Hematopoietic multipotent progenitor cell treated with erythropoietin and hydrocortisone succinate and interleukin-3 and kit ligand, for 4 days (in vitro differentiated cells): ENCODE measurements around the gene GAPDH.
A peak's percentile ranks its signal among the peaks of the same experiment; 100 is the strongest.
"Not testable (repeated sequence)": the region's sequence is repeated elsewhere in the genome, so short reads cannot be mapped to it uniquely, and the experiment has no call there.

Experiments used
- DNase-seq: peaks from one replicate; pipeline ENCODE4 v3.0.0-alpha.2; 2015

GAPDH gene

DNA sequence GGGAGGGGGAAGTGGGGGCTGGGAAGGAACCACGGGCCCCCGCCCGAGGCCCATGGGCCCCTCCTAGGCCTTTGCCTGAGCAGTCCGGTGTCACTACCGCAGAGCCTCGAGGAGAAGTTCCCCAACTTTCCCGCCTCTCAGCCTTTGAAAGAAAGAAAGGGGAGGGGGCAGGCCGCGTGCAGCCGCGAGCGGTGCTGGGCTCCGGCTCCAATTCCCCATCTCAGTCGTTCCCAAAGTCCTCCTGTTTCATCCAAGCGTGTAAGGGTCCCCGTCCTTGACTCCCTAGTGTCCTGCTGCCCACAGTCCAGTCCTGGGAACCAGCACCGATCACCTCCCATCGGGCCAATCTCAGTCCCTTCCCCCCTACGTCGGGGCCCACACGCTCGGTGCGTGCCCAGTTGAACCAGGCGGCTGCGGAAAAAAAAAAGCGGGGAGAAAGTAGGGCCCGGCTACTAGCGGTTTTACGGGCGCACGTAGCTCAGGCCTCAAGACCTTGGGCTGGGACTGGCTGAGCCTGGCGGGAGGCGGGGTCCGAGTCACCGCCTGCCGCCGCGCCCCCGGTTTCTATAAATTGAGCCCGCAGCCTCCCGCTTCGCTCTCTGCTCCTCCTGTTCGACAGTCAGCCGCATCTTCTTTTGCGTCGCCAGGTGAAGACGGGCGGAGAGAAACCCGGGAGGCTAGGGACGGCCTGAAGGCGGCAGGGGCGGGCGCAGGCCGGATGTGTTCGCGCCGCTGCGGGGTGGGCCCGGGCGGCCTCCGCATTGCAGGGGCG is at the start of gene GAPDH:
Gene GAPDH (plus strand): TSS at position 595 of the 772 bp plus-strand sequence. CDS start 316 bp downstream, outside the sequence.
- peak; percentile 99 for DNase-seq

DNA sequence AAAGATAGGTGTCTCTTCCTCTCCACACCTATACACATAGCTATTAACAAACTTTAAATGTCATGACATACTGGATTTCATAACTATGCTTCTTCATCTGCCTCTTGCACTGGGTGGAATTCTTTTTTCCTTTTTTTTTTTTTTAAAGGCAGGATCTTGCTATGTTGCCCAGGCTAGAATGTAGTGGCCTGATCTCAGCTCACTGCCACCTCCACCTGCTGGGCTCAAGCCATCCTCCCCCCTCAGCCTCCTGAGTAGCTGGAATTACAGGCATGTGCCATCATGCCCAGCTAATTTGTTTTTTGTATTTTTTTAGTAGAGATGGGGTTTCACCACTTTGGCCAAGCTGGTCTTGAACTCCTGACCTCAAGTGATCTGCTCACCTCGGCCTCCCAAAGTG is 46.1 kb upstream of the GAPDH start:
- DNase-seq = no peak

DNA sequence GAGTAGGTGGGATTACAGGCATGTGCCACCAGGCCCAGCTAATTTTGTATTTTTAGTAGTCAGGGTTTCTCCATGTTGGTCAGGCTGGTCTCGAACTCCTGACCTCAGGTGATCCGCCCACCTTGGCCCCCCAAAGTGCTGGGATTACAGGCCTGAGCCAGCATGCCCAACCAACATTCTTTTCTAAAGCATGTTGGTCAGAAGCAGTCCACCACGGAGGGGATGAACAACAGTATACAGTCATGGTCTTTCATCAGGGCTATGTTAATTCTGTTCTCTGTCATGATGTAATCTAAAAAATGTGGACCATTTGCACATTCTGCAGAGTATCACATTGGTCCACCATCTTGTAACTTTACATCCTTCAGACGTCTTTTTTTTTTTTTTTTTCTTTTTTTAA is 44.9 kb upstream of the GAPDH start:
- no peak for DNase-seq

DNA sequence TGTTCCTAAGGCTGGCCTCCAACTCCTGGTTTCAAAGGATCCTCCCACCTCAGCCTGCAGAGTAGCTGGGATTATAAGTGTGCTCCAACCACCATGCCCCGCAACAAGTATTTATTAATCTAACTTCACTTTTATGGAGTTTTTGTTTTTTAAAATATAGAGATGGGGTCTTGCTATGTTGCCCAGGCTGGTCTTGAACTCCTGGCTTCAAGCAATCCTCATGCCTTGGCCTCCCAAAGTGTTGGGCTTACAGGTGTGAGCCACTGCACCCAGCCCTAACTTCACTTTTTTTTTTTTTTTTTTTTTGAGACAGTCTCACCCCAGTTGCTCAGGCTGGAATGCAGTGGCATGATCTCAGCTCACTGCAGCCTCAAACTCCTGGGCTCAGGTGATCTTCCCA is 43.6 kb upstream of the GAPDH start:
- not testable (repeated sequence) for DNase-seq

DNA sequence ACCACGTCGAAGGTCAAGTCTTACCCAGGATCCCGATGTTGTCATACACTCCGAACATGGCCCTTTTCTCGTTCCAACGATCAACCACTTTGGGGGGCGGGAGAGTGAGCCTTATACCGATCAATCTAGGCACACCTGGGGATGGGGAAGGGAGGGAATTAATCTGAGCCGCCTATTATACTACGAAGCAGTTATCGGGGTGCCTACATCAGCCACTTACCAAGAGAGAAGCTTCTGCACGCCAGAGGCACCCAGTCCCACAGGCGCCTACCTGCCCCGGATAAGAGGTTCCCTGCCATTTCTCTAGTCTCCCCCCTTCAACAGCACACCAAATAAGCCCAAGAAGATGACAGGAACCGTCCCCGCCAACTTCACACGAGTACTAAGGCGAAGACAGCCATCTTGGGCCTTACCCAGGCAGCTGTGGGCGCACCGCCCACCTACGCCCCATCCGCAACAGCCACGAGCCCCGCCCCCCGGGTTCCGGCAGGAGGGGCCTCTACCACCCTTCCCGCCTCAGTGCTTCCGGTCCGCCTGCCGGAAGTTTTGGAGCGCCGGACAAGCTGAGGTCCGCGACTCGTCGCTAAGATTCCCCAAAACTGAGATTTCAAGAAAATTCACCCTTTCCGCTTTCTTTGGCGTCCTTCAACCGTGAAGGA is 41.4 kb upstream of the GAPDH start, which contains the start of gene MRPL51:
Gene MRPL51 (minus strand): TSS at position 425 of the 659 bp plus-strand sequence. CDS start 126 bp downstream, at position 299.
- peak; percentile 99 for DNase-seq

DNA sequence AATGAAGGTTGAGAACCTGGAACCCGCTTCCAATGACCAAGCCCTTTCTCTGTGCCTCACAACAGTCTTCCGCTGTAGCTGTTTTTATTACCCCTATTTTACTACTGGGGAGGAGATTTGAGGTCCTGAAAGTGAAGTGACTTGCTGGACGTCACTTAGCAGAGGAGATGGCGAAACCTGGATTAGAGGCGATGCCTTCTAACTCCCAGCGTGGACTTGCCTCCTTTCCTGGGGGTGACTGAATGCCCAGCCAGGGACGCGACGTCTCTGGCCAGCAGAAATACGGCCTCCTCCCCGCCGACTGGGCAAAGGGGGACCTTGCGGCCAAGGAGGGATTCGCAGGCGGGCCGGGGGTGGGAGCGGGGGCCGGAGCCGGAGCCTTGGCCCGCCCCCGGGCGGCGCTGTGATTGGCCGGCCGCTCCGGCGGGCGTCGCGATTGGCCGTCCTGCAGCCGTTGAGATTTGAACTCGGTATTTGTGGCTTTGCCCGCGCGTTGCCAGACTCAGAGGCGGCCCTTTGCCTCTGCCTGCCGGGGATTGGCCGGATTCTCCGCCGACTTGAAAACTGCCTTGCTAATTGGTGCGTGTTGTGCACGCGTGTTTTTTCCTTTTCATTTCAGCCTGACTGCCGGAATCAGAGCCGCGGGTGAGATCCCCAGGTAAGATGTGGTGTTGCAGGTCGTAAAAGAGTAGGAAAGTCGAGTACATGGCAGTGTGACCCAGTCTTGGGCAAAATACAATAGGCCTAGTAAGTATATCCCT is 40.6 kb upstream of the GAPDH start, which contains the start of gene NCAPD2:
Gene NCAPD2 (plus strand): TSS at position 606 of the 761 bp plus-strand sequence. CDS start 997 bp downstream, outside the sequence.
- peak; percentile 99 for DNase-seq

DNA sequence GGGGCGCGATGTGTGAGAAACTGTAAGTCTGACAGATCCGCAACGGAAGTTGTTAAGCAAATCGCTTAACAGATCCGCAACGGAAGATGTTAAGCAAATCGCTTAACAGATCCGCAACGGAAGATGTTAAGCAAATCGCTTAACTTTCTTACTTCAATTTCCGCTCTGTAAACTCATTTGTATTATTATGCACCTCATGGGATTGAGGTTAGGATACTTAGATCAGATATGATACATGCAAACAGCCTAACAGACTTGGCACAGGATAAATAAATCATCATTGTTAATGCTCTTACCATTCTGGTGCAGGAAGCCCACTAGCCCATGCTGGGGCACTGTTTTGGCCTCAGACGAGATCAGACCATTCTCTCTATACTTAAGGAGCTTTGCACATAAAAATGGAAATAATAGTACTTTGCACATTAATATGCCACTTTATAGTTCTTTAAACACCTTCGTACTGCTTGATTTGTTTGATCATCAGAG is 40.0 kb upstream of the GAPDH start:
- no peak for DNase-seq

DNA sequence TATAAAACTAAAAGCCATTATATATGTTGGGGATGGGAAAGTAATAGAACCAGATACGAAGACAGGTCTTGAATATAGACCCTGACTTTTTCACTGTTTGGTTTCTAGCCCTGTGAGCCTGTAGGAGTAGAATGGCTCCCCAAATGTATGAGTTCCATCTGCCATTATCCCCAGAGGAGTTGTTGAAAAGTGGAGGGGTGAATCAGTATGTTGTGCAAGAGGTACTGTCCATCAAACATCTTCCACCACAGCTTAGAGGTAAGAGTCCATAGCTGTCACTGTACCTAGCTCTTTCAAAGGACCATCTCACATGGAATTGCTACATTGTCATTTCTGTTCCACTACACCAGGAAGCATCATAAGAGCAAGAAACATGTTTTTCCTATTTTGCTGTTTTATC is 39.3 kb upstream of the GAPDH start:
- peak; percentile 20 for DNase-seq

DNA sequence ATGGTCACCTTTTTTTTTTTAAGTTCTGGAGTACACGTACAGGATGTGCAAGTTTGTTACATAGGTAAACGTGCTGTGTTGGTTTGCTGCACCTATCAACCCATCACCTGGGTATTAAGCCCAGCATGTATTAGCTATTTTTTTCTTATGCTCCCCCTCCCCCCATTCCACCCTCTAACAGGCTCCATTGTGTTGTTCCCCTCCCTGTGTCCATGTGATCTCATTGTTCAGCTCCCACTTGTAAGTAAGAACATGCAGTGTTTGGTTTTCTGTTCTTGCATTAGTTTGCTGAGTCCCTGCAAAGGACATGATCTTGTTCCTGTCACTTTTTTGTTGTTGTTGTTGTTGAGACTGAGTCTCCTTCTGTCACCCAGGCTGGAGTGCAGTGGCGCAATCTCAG is 37.0 kb upstream of the GAPDH start:
- not testable (repeated sequence) for DNase-seq

DNA sequence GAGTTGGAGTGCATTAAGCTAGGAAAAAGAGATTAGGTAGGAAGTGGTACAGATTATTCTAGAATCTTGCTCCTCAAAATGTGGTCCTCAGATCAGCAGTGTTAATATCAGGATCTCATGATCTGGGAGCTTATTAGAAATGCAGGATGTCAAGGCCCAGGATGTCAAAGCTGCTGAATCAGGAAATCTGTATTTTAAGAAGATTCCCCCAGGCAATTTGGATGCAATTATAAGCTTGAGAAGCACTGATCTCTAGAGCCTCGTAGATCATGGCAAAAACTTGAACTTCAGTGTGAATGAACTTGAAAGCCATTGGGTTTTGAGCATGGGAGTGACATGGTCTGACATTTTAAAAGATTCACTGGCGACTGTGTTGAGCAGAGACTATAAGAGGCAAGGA is 33.9 kb upstream of the GAPDH start:
- no peak for DNase-seq

DNA sequence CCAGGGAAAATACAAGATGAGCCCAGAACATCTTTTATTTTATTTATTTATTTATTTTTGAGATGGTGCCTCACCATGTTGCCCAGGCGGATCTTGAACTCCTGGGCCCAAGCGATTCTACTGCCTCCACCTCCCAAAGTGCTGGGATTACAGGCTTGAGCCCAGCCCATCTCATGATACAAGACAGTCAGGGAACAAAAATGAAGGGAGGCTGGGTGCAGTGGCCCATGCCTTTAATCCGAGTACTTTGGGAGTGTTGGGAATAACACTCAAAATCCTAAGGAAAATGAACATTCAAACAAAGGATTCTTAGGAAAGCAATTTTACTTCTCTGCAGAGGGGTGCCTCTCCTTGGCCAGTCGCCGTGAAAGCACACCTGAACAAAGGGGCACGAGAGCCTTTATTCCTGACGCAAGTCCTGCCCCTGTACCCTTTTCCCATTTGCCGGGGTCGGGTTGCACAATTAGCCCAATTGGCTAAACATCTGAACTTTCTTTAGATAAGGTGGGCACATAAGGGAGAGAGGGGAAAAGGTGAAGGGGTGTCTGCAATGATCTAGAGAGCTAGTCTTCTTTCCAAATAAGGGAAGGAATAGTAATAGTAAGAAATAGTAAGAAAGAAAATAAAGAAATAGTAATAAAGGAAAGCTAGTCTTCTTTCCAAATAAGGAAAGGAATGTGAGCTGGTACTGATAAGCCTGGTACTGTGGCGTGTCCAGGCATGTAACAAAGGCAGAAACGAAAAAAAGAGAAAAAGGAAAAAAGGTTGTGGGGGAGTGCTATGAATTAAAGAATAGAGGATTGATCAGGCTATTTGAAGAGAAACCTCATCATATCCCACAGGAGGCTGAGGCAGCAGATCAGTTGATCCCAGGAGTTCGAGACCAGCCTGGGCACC is 27.0 kb upstream of the GAPDH start:
- DNase-seq = no peak

DNA sequence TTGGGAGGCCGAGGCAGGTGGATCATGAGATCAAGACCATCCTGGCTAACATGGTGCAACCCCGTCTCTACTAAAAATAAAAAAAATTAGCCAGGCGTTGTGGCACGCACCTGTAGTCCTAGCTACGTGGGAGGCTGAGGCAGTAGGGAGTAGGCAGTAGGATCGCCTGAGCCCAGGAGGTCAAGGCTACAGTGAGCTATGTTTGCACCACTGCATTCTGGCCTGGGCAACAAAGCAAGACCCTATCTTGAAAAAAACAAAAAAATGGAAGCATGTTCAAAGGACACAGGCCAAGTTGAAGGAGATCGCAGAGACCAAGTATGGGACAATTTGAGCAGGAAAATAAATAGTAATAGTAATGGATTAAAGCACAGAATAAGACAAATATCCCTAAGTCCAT is 26.2 kb upstream of the GAPDH start:
- no peak for DNase-seq

DNA sequence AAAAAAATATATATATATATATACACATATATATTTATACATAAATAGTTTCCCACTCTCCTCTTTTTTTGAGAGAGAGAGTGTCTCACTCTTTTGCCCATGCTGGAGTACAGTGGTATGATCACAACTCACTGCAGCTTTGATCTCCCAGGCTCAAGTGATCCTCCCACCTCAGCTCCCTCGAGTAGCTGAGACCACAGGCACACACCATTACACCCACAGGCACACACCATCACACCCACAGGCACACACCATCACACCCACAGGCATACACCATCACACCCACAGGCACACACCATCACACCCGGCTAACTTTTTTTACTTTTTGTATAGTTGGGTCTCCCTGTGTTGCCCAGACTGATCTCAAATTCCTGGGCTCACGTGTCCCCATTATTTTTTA is 14.1 kb upstream of the GAPDH start:
- no peak for DNase-seq

DNA sequence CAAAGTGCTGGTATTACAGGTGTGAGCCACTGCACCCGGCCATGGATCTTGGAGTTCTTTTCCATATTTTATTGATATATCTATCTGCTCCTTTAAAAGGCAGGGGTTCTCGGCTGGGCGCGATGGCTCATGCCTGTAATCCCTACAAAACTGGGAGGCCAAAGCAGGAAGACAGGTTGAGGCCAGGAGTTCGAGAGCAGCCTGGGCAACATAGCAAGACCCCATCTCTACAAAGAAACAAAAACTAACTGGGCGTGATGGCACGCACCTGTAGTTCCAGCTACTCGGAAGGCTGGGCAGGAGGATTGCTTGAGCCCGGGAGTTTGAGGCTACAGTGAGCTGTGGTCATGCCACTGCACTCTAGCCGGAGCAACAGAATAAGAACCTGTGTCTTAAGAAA is 12.1 kb upstream of the GAPDH start:
- DNase-seq = no peak

DNA sequence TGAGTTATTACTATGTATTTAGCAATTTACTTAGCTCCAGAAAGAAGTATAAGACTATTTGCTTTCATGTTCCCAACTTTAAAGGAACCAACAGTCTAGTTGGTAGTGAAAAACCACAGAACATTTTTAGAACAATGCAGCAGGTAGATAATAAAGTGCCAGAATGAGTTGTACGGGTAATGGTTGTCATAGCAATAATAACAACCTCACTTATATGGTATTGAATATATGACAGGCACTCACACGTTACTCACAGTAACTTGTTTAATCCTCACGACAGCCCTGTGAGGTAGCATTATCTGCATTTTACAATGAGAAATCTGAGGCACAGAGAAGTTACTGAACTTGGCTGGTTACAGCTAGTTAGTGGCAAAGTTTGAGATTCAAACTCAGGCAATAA is 10.6 kb upstream of the GAPDH start:
- no peak for DNase-seq

DNA sequence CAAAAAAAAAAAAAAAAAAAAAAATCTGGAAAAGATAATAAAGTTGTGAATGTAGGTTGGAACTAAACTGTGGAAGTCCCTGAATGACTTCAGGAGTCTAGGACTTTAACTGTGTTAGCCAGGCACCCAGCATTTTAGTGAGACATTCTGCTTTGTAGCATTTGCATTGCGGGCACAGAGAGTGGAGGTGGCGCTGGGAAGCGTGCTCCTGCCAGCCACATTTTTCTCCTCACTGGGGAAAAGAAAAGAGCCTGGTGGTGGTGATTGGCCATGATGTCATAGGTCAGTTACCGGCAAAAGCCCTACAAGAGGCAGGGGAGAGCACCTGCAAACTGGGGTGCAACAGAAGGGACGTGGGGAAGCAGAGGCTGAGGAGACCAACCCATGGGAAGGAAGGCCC is 9.7 kb upstream of the GAPDH start:
- DNase-seq = no peak

DNA sequence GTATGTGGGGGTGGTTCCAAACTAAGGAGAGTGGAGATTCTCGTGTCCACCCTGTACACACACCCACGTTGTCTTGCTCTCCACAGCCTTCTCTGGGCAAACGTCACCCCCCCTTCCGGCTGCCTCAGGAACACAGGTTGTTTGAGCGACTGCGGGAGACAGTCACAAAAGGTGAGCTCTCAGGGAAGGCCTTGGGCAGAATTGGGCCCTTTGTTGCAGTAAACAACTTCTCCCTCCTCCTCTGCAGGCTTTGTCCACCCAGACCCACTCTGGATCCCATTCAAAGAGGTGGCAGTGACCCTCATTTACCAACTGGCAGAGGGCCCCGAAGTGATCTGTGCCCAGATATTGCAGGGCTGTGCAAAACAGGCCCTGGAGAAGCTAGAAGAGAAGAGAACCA is 8.1 kb upstream of the GAPDH start:
- no peak for DNase-seq

DNA sequence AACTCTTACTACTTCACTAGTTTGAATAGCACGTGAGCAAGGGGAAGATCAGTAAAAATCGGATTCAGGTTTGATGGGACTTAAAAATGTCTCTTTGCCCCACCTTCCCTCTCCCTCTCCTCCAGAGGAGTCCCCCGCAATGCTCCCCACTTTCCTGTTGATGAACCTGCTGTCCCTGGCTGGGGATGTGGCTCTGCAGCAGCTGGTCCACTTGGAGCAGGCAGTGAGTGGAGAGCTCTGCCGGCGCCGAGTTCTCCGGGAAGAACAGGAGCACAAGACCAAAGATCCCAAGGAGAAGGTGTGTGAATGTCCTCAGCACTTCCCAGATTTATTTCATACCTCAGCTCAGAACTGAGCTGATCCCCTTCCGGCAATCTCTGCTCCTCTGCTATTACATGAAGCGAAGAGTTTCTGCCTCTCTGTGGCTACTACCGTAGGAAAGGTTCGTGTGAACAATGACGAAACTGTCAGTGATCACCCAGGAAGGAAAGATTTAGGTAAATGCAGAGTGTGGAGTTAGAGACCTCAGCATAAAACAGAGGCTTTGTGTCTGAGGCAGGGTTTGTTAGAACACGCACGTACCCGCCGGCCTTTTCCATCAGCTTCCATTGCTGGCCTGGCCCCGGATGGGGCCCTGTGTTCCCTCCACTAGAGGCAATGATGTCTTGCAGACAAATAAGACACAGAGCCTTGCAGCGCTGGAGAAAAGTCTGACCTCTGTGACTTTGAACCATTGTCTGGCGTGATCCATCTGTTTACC is 7.4 kb upstream of the GAPDH start:
- no peak for DNase-seq

DNA sequence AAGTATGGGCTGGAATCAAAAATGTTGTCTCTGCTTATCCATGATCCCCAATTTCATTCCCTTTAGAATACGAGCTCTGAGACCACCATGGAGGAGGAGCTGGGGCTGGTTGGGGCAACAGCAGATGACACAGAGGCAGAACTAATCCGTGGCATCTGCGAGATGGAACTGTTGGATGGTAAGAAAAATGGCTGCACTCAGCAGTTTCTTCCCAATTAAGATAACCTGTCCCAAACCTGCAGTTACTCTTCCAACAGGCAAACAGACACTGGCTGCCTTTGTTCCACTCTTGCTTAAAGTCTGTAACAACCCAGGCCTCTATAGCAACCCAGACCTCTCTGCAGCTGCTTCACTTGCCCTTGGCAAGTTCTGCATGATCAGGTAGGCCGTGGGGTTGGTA is 6.6 kb upstream of the GAPDH start:
- no peak for DNase-seq

DNA sequence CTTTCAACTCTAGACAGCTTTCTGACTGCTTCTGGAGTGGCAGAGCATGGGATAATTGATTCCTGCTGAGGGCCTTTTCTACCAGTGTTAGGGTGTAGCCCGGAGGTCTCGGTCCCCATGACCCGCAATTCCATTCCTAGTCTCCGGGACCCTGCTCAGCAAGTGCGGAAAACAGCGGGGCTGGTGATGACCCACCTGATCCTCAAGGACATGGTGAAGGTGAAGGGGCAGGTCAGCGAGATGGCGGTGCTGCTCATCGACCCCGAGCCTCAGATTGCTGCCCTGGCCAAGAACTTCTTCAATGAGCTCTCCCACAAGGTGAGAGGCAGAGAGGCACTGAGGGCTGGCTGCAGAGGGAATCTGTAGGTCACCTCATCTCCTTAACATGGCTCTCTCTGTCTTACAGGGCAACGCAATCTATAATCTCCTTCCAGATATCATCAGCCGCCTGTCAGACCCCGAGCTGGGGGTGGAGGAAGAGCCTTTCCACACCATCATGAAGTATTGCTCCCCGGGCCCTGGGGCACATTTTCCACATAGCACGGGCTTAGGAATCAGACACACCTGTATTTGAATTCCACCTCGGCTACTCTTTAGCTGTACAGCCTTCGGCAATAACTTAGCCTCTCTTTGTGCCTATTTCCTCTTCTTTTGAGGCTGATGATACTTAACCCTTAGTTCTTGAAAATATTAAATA is 5.6 kb upstream of the GAPDH start:
- no peak for DNase-seq

DNA sequence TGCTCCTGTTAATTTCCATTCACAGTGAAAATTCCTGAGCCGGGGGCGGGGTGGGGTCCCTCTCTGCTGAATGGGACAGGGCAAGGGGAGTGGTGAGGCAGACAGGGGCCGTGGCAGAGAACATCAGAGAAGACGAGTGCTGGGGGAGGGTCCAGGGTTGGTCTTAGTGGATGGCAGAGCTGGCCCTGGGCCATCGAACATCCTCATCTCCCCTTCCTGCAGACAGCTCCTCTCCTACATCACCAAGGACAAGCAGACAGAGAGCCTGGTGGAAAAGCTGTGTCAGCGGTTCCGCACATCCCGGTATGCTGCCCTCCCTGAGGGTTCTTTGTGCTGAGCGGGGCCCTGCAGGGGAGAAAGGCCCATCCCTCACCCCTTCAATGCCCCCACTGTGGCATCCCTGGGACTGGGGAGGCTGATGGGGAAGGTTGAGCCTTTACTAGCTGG is 5.0 kb upstream of the GAPDH start:
- DNase-seq = no peak
